ENCODE results near the gene AAMP. TPM values are rescaled to one million over a fixed set of nuclear protein-coding genes. Genes with fewer than 3 reads are reported as not detected.
A peak's percentile ranks its signal among the peaks of the same experiment; 100 is the strongest.

Gene AAMP
- total and polyA plus RNA-seq, 10 donors, result 54.1 to 93.8 (median 62.5) TPM

DNA sequence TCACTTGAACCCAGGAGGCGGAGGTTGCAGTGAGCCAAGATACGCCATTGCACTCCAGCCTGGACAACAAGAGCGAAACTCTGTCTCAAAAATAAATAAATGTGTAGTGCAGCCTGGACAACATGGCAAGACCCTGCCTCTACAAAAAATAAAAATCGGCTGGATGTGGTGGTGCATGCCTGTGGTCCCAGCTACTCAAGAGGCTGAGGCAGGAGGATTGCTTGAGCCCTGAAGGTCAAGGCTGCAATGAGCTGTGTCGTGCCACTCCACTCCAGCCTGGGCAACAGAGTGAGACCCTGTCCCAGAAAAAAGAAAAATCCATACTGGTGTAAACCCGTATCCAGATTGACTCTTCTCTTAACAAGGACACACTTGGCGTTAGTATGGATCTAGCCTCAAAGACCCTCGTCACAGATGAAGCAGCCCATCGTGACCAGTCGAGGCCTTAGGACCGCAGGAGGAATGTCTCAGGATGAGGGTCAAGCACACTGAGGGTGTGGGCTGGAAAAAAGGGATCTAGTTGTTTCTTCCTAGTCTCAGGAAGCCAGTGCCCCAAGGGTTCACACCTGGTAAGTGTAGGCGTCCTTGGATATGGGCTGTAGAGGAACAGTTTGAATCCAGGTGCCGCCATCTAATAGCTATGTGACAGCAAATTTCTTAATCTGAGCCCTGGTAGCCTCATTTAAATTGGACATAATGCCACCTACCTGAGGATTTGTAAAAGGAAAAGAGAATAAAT, 13.2 kb downstream of the AAMP start:
- WGBS, 5 donors, result 83 to 91% (median 89%) methylated on average over 13 of the region's 13 CpGs
- Histone ChIP-seq H3K27ac (peak overlapping the region; percentile 28 to 82 (median 58)), H3K9me3 (no peaks in the 10 kb centered on the region), H3K4me3 (no peak overlapping the region), H3K4me1 (peaks cover 18 to 68% (median 50%) of the 10 kb centered on the region in 6 donors), H3K36me3 (peaks cover 6 to 54% (median 51%) of the 10 kb centered on the region in 6 donors), H3K27me3 (replicated peaks in 1 of 7) (no peaks in the 10 kb centered on the region)
- no peak for DNase-seq
- intact Hi-C loops (cut with DNase I; ENCODE audit: low total_unique reads), result loop anchor here (5.0 kb wide), 1 partner anchor 69 kb away; no protein-coding TSS in a partner anchor
- peak in 2 of 3 donors; percentile 36 to 40 for TF ChIP-seq POLR2AphosphoS5 (IDR thresholded peaks at IDR 0.05)
- no peak for TF ChIP-seq POLR2A (IDR thresholded peaks at IDR 0.05)

DNA sequence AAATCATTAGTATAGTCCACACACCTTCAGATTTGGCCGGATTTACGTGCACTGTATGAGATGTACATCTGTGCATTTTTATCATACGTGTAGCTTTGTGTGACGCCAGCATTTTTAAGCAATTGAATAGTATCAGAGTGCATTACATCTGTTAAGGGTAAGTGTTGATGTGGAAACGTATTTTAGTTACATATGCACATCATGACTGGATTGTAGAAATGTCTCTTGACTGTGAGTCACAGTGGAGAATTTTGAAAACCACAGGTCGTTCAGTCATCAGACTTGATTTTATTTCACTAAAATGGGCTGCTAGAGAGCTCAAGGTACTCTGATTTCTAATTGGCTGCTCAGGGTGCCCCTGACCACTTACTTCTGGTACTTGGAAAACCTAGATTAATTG, 14.5 kb downstream of the AAMP start:
- H3K4me1 ChIP-seq, result peaks cover 18 to 55% (median 37%) of the 10 kb centered on the region in 6 donors
- H3K4me3 ChIP-seq, result no peak overlapping the region
- no peaks in the 10 kb centered on the region for H3K9me3 ChIP-seq
- WGBS, 5 donors, result 71 to 93% (median 83%) methylated on average over 6 of the region's 6 CpGs
- no peaks in the 10 kb centered on the region for H3K27me3 ChIP-seq (replicated peaks in 1 of 7)
- peak overlapping the region in 1 of 8 donors; percentile 2 for H3K27ac ChIP-seq
- TF ChIP-seq, protein P1, sequence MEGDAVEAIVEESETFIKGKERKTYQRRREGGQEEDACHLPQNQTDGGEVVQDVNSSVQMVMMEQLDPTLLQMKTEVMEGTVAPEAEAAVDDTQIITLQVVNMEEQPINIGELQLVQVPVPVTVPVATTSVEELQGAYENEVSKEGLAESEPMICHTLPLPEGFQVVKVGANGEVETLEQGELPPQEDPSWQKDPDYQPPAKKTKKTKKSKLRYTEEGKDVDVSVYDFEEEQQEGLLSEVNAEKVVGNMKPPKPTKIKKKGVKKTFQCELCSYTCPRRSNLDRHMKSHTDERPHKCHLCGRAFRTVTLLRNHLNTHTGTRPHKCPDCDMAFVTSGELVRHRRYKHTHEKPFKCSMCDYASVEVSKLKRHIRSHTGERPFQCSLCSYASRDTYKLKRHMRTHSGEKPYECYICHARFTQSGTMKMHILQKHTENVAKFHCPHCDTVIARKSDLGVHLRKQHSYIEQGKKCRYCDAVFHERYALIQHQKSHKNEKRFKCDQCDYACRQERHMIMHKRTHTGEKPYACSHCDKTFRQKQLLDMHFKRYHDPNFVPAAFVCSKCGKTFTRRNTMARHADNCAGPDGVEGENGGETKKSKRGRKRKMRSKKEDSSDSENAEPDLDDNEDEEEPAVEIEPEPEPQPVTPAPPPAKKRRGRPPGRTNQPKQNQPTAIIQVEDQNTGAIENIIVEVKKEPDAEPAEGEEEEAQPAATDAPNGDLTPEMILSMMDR (IDR thresholded peaks at IDR 0.05 in 8 of 11, conservative IDR thresholded peaks at IDR 0.05 in 3 of 11), result no peak
- DNase-seq, result no peak
- peaks cover 9 to 67% (median 65%) of the 10 kb centered on the region in 6 donors for H3K36me3 ChIP-seq
- intact Hi-C loops (cut with DNase I; ENCODE audit: low total_unique reads), result loop anchor here (5.0 kb wide), 1 partner anchor 68 kb away; no protein-coding TSS in a partner anchor

DNA sequence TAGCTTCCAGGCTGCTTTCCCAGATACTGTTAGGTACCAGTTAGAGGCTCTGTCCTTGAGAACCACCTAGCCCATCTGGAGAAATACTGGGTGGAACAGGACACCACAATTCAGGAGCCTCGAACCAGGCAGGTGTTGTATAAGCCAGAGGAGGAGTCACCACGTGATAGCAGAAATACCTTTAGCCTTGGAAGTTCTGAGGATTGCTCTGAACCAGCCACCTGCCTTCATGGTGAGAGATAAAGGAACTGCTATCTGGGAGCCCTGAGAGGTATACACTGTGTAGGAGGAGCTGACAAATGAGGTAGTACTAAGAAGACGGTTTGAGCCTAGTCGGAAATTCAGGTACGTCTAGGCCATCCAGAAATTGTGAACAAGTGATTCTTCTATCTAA, 16.7 kb downstream of the AAMP start:
- TF ChIP-seq POLR2A (IDR thresholded peaks at IDR 0.05) (no peak), POLR2AphosphoS5 (IDR thresholded peaks at IDR 0.05) (no peak)
- TF ChIP-seq, protein P1 (IDR thresholded peaks at IDR 0.05 in 8 of 11, conservative IDR thresholded peaks at IDR 0.05 in 3 of 11), result no peak
- intact Hi-C loops (cut with DNase I; ENCODE audit: low total_unique reads), result no loop called here
- peaks cover 3 to 33% (median 15%) of the 10 kb centered on the region in 6 donors for H3K4me1 ChIP-seq
- no peak for DNase-seq
- H3K9me3 ChIP-seq, result no peaks in the 10 kb centered on the region
- no peak overlapping the region for H3K4me3 ChIP-seq
- peaks cover 20 to 90% (median 87%) of the 10 kb centered on the region in 6 donors for H3K36me3 ChIP-seq
- WGBS, 5 donors, result 77 to 92% (median 85%) methylated on average over 5 of the region's 5 CpGs
- H3K27me3 ChIP-seq (replicated peaks in 1 of 7), result no peaks in the 10 kb centered on the region
- H3K27ac ChIP-seq, result peak overlapping the region in 3 of 8 donors; percentile 14 to 57 (median 46)

DNA sequence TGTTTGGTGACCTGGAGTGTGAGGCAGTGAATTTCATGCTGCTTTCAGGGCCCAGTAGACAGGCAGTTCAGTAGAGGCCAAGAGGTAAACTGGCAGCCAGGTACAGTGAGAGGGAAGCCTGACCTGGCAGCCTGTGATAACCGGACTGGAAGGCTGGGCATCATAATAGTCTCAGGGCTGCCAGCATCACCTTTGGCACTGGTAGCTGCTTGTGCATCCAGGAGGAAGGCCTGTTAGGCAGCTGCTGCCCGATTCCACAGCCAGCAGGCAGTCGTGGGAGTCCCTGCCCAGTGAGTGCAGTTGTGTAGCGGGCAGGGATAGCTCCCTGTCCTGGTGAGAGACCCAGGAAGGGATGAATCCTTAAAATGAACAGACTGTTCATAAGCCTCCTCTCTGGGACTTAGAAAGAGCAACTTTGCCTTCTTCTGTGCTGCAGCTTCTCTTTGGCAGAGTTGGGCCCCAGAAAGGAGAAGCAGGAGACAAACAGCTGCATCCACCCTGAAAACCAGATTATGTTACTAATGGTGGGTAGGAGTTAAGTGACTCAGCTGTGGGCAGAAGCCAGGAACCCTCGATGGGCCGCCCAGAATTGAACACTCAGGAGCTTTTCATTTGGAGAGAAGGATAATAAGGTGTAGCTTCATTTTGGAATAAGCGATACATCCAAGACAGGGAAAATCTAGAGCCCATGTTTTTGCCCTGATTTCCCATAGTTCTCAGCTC, 17.3 kb downstream of the AAMP start:
- intact Hi-C loops (cut with DNase I; ENCODE audit: low total_unique reads), result no loop called here
- H3K9me3 ChIP-seq, result no peaks in the 10 kb centered on the region
- no peaks in the 10 kb centered on the region for H3K27me3 ChIP-seq (replicated peaks in 1 of 7)
- H3K4me3 ChIP-seq, result no peak overlapping the region
- no peak for DNase-seq
- H3K36me3 ChIP-seq, result peaks cover 20 to 95% (median 92%) of the 10 kb centered on the region in 6 donors
- peaks cover 2 to 27% (median 10%) of the 10 kb centered on the region in 6 donors for H3K4me1 ChIP-seq
- peak overlapping the region in 3 of 8 donors; percentile 14 to 57 (median 46) for H3K27ac ChIP-seq
- WGBS, 5 donors, result 68 to 81% (median 73%) methylated on average over 5 to 7 of the region's 7 CpGs
- TF ChIP-seq POLR2A (IDR thresholded peaks at IDR 0.05) (no peak), POLR2AphosphoS5 (IDR thresholded peaks at IDR 0.05) (peak in 2 of 3 donors; percentile 36 to 43)

DNA sequence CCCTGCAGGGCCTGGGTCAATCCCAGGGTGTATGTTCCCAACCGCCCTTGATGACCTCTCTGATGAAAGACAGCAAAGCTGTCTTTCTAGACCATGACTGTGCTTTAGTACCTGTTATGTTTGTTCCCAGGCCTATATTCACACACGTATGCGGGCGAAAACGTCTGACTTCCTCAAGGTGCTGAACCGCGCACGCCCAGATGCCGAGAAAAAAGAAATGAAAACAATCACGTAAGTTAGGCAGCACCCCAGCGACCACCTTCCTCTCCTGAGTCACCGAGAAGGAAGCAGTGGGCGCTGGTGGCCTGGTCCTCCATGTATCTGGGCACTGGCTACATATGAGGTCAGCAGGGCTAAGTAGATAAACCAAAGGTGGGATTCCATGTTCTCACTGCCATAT, 20.2 kb downstream of the AAMP start:
- WGBS, 5 donors, result 89 to 93% (median 92%) methylated on average over 13 of the region's 13 CpGs
- no peak for DNase-seq

More for the DNA sequence above, 20.2 kb downstream of the AAMP start:
- intact Hi-C loops (cut with DNase I; ENCODE audit: low total_unique reads), result no loop called here
- Histone ChIP-seq H3K4me1 (peaks cover 0 to 20% (median 1%) of the 10 kb centered on the region in 6 donors), H3K36me3 (peaks cover 20 to 100% (median 100%) of the 10 kb centered on the region in 6 donors), H3K27me3 (replicated peaks in 1 of 7) (no peaks in the 10 kb centered on the region), H3K4me3 (no peak overlapping the region), H3K27ac (no peak overlapping the region), H3K9me3 (no peaks in the 10 kb centered on the region)
- TF ChIP-seq POLR2AphosphoS5 (IDR thresholded peaks at IDR 0.05) (no peak), POLR2A (IDR thresholded peaks at IDR 0.05) (no peak)
- TF ChIP-seq, protein P1 (IDR thresholded peaks at IDR 0.05 in 8 of 11, conservative IDR thresholded peaks at IDR 0.05 in 3 of 11), result no peak

Measured in spleen (tissue), 11 donors.